Measurements from ENCODE around the gene TMEM115.

The TMEM115 gene

DNA sequence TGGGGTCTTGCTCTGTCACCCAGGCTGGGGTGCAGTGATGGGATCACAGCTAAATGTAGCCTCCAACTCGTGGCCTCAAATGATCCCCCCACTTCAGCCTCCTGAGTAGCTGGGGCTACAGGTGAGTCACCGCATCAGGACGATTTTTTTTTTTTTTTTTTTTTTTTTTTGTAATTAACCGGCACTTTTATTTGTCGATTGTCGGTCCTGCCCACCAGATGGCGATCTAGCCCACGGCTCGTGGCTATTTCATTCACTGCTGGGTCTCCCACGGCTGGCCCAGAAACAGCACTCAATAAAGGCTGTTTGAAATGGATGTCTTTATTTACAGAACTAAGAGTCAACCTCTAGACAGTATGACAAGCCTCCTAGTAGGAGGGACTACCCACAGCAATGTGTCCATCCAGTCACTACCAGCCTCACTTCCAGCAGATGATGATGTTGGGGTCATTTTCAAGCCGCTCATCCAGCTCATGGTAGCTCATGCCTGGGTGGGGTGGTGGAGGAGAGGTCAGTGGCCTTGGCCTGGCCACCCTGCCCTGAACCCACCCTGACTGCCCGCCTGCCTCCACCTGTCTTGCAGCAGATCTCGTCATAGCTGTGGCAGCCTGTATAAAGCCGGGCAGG, 12.0 kb downstream of the TMEM115 start:
- H3K4me3 ChIP-seq (ENCODE audit: low read depth, low read length): no peak overlapping the region
- peak; percentile 81 for DNase-seq (ENCODE audit: low read depth)
- peak; percentile 52 for TF ChIP-seq CTCF (IDR thresholded peaks at IDR 0.05; ENCODE audit: low read depth, low read length)
- TF ChIP-seq POLR2A (IDR thresholded peaks at IDR 0.05; ENCODE audit: extremely low read depth, insufficient read length): no peak
- TF ChIP-seq MYC (IDR thresholded peaks at IDR 0.05; ENCODE audit: low read depth, low read length): 0 out of 2 replicates have a peak, but pooled peaks have one; percentile 14
- TF ChIP-seq MAX (IDR thresholded peaks at IDR 0.05; ENCODE audit: low read depth, low read length): peak; percentile 22; the same call in 1 of the 2 replicates

- H3K4me3 ChIP-seq (ENCODE audit: low read depth, low read length): no peak within 1 kb of the TSS
- DNase-seq (ENCODE audit: low read depth): no peak
- TF ChIP-seq POLR2A (IDR thresholded peaks at IDR 0.05; ENCODE audit: extremely low read depth, insufficient read length): no peak
- no peak for TF ChIP-seq CTCF (IDR thresholded peaks at IDR 0.05; ENCODE audit: low read depth, low read length)
- TF ChIP-seq MYC (IDR thresholded peaks at IDR 0.05; ENCODE audit: low read depth, low read length): no peak
- TF ChIP-seq MAX (IDR thresholded peaks at IDR 0.05; ENCODE audit: low read depth, low read length): no peak
These were observed 13.6 kb downstream of the TMEM115 start, which contains the start of gene ZMYND10 for GRCh38 chr3:50345586-50346234. Gene ZMYND10, minus strand, starts transcription at chr3:50345732. Its CDS starts 153 bp downstream, at chr3:50345579.

- no peak for TF ChIP-seq POLR2A (IDR thresholded peaks at IDR 0.05; ENCODE audit: extremely low read depth, insufficient read length)
- TF ChIP-seq MAX (IDR thresholded peaks at IDR 0.05; ENCODE audit: low read depth, low read length): no peak
- TF ChIP-seq CTCF (IDR thresholded peaks at IDR 0.05; ENCODE audit: low read depth, low read length): no peak
- no peak for TF ChIP-seq MYC (IDR thresholded peaks at IDR 0.05; ENCODE audit: low read depth, low read length)
- DNase-seq (ENCODE audit: low read depth): no peak
- H3K4me3 ChIP-seq (ENCODE audit: low read depth, low read length): no peak overlapping the region
These were observed 14.3 kb downstream of the TMEM115 start for GRCh38 chr3:50345008-50345407.

GRCh38 chr3:50342813-50343633, 16.3 kb downstream of the TMEM115 start:
- DNase-seq (ENCODE audit: low read depth): peak; percentile 42
- TF ChIP-seq MYC (IDR thresholded peaks at IDR 0.05; ENCODE audit: low read depth, low read length): no peak
- no peak for TF ChIP-seq CTCF (IDR thresholded peaks at IDR 0.05; ENCODE audit: low read depth, low read length)
- TF ChIP-seq POLR2A (IDR thresholded peaks at IDR 0.05; ENCODE audit: extremely low read depth, insufficient read length): no peak
- no peak for TF ChIP-seq MAX (IDR thresholded peaks at IDR 0.05; ENCODE audit: low read depth, low read length)
- no peak overlapping the region for H3K4me3 ChIP-seq (ENCODE audit: low read depth, low read length)

GRCh38 chr3:50341996-50342650, 17.2 kb downstream of the TMEM115 start:
- H3K4me3 ChIP-seq (ENCODE audit: low read depth, low read length): no peak overlapping the region
- TF ChIP-seq POLR2A (IDR thresholded peaks at IDR 0.05; ENCODE audit: extremely low read depth, insufficient read length): no peak
- no peak for TF ChIP-seq MAX (IDR thresholded peaks at IDR 0.05; ENCODE audit: low read depth, low read length)
- no peak for TF ChIP-seq CTCF (IDR thresholded peaks at IDR 0.05; ENCODE audit: low read depth, low read length)
- TF ChIP-seq MYC (IDR thresholded peaks at IDR 0.05; ENCODE audit: low read depth, low read length): no peak

More at GRCh38 chr3:50341996-50342650, 17.2 kb downstream of the TMEM115 start:
- DNase-seq (ENCODE audit: low read depth): no peak

Data from NB4 (cell line).